M059J (cell line): ENCODE results near the gene CXXC5. TPM values are rescaled to one million over a fixed set of nuclear protein-coding genes. Genes with fewer than 3 reads are reported as not detected.

ENCODE experiments used
- DNase-seq: peaks from one replicate; pipeline ENCODE4 v3.0.0-alpha.2; 2012; ENCODE audit warnings: low read depth
- total RNA-seq: library from RNA; depleted of rRNA; stranded (reverse); fragments of >200 nt; shearing (Covaris generic); gene quantifications from 2 replicates; pipeline ENCODE4 v1.2.3, GENCODE V29; 2014

The CXXC5 gene
- total RNA-seq, 1 experiment from 2014 or later, result 122 TPM

- DNase-seq, result peak; percentile 55
Observed at GRCh38 chr5:139692679-139693308, 44.6 kb downstream of the CXXC5 start.

- no peak for DNase-seq
Observed at GRCh38 chr5:139693676-139694364, 45.7 kb downstream of the CXXC5 start.

- DNase-seq, result peak; percentile 53
Observed at GRCh38 chr5:139694556-139695177, 46.5 kb downstream of the CXXC5 start.

GRCh38 chr5:139695178-139695573 is 47.0 kb downstream of the CXXC5 start:
- DNase-seq, result no peak

- no peak for DNase-seq
Observed at GRCh38 chr5:139696167-139696893, 48.2 kb downstream of the CXXC5 start.

- DNase-seq, result peak; percentile 93
Observed at GRCh38 chr5:139696894-139697658, 48.9 kb downstream of the CXXC5 start.

GRCh38 chr5:139698490-139699146 is 50.5 kb downstream of the CXXC5 start:
- peak; percentile 89 for DNase-seq

GRCh38 chr5:139699351-139699750 is 51.2 kb downstream of the CXXC5 start:
- no peak for DNase-seq

GRCh38 chr5:139700711-139701055 is 52.5 kb downstream of the CXXC5 start:
- no peak for DNase-seq

GRCh38 chr5:139701056-139701741 is 53.0 kb downstream of the CXXC5 start:
- no peak for DNase-seq

GRCh38 chr5:139702548-139702947 is 54.4 kb downstream of the CXXC5 start:
- no peak for DNase-seq

GRCh38 chr5:139704748-139705147 is 56.6 kb downstream of the CXXC5 start:
- DNase-seq, result no peak

- no peak for DNase-seq
Observed at GRCh38 chr5:139705191-139705590, 57.0 kb downstream of the CXXC5 start.

GRCh38 chr5:139705655-139706587 is 57.8 kb downstream of the CXXC5 start:
- DNase-seq, result no peak

- DNase-seq, result no peak
Observed at GRCh38 chr5:139707445-139708003, 59.4 kb downstream of the CXXC5 start.

- DNase-seq, result no peak
Observed at GRCh38 chr5:139708434-139708861, 60.3 kb downstream of the CXXC5 start.

GRCh38 chr5:139708877-139709581 is 60.9 kb downstream of the CXXC5 start:
- DNase-seq, result peak; percentile 97

GRCh38 chr5:139709582-139710318 is 61.6 kb downstream of the CXXC5 start:
- peak; percentile 53 for DNase-seq
